HG03575 (cell line): ENCODE results near the gene ISCA2.
"Not testable (repeated sequence)": the region's sequence is repeated elsewhere in the genome, so short reads cannot be mapped to it uniquely, and the experiment has no call there.

Experiments
- ATAC-seq: cut with Tn5 transposase; IDR thresholded peaks from one replicate; pipeline ENCODE4 v1.9.1; 2021; ENCODE audit not compliant: unreplicated experiment, insufficient number of reproducible peaks, low FRiP score; ENCODE audit errors: extremely low read depth

ISCA2 gene

DNA sequence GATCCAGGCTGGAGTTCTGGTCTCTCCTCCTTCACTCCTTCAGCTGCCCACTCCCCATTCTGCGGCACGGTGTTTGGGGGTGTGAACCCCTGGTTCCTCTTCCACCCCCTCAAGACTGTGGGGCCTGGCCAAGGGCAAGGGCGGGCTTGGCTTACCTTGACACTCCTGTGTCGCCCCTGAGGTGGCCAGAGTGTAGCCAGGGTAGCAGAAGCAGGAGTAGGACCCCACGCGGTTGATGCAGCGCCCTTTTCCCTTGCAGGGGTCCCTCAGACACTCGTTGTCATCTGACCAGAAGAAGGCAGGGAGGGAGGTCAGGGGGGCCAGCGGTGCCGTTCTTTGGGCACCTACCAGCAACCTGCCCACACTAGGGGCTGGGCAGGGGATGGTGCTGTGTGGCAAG is 28.2 kb downstream of the ISCA2 start:
- ATAC-seq, result no peak

DNA sequence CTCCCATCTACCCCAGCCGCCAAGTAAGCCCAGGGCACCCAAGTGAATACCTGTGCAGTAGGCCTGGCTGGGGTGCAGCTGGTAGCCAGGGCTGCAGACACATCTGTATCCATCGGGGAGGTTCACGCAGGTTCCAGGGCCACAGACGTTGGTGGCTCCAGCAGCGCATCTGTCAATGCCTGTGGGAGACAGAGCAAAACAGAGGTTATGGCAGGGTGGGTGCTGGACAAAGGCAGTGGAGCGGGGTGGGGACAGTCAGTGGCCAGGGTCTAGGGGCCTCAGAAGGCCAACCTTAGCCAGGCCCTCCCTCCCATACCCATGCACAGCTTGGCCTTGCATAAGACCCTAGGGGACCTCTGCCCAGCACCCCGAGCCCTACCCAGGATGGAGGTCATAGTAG is 29.2 kb downstream of the ISCA2 start:
- ATAC-seq, result no peak

DNA sequence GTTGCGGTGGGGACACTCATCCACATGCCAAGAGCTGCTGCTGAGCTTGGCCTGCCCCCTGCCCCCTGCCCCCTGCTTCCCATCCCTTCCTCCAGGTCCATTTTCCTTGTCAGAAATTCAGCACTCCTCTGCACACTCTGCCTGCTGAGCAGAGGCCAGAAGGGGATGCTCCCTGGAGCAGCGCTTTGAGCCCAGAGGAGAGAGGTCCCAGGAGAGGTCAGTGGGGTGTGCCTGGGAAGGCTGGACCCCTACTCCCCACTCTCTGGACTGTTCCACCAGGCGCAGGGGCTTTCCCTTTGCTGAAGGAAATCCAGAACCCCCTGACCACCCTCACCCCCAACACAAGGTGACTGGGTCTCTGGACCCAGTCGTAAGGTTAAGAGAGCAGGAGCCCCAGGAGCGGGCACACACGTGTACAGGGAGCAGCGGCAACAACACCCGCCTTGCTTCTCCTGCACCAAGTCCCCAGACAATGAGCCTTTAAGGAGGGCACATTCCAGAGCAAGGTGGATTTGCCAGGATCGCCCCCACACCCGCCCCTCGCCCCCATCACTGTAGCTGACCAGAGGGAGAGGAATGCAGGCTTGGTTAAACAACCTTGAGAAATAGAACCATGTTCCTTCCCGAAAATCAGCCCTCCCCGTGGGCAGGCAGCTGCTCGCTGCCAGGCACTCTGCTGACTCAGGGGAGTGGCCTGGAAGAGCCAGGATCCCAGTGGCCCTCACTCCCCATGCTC is 30.7 kb downstream of the ISCA2 start:
- no peak for ATAC-seq

DNA sequence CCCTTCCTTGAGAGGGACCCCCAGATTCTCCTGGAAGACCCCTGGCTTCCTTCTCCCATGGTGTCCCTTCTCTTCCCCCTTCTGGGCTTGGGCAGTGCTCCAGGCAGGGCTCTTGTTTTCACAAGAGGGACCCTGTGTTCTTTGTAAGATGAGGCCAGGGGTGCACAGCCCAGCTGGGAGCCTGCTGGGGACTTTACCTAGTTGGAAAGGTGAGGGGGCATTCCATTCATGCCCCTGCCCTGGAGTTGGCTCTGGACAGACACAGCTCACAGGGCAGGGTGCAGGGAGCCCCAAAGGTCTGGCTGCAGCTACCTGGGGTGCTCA is 31.2 kb downstream of the ISCA2 start:
- no peak for ATAC-seq

DNA sequence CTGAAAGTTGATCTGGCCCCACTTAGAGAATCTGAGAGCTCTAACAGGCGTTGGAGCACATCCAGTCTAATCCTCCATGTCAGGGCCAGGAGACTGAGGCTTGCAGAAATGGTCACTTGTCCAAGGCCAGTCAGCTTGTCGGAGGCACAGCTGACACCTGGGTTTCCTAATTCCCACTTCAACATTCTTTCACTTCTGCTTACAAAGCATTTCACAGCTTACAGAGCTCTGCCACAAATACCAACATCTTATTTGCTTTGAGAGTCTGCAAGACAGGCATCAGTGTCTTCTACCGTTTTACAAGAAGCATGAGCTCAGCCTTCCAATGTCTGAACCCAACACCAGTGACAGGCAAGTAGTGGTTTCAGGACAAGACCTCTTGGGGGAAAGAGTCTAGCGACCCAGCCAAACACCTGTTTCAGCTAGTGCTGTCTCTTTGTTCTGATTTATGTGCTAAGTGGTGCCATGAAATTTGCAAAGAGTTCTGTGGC is 31.8 kb downstream of the ISCA2 start:
- no peak for ATAC-seq

DNA sequence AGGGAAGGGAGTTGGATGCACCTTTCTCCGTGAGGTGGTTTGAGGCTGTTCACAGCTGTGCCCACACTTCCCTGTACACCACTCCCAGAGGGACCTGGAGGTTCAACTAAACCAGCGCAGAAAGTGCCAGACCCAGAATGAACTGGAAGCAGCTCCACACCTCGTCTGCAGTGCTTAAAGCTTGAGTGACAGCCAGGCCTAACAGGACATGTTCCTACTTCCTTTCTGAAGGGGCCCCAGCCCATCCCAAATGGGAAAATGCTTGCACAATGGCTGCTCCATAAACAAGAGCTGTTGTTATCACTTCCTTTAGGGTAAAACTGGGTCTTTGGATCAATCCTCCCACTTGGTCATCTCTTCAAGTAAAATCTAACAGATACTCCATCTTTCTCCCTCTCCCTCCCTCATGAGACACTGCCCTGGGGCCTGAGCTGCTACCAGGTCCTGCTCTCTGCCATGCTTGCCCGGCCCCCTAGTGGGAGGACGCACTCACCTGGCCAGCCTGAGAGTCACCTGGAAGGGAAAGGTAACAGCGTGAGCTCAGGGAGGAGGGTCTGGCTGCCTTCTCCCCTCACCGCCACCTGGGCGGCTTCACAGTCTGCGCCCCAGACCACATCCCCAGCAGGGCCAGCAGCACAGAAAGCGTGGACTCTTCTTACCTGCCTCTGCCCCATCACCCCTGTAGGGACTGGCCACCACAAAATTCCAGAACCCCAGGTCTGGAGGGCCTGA is 33.5 kb downstream of the ISCA2 start:
- no peak for ATAC-seq

DNA sequence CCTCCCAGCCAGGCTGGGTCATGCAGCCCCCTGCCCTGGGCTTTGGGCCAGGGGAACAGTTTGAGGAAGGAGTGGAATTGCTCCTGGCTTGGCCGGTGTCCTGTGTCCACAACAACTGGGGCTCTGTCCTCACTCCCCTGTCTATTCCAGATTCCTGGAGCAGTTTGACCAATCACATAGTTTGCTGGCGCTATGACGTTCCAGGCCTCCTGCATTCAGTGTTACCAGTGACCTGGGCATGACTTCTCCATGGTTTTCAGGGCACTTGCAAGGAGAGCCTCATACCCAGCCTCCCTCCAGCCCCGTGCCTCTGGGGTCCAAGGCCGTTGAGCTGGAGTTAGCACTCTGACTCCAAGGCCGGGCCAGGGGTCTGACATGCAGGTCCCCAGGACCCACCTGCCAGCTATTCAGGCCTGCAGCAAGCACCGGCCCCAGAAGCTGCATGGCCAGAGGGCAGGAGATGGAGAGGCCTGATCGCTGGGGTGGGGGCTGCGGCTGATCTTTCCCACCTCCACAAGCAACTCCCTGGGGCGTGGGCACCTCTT is 34.2 kb downstream of the ISCA2 start:
- no peak for ATAC-seq

DNA sequence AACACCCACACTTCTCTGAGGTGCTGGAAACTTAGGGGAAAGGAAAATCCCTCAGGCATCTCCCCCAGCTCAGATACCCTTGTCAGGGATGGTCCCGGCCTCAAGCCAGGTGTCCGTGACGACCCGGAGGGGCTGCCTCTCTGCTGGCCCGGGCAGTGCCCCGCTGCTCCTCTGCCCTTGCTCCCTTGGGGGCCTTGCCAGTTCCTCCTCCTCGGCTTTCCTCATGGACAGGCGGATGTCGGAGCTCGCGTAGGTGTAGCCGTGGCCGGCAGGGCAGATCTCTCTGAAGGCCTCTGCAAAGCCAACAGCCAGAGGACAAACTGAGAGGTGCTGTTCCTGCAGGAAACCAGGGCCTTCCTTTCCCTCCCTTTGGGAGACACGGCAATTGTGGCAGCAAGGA is 34.8 kb downstream of the ISCA2 start:
- no peak for ATAC-seq

DNA sequence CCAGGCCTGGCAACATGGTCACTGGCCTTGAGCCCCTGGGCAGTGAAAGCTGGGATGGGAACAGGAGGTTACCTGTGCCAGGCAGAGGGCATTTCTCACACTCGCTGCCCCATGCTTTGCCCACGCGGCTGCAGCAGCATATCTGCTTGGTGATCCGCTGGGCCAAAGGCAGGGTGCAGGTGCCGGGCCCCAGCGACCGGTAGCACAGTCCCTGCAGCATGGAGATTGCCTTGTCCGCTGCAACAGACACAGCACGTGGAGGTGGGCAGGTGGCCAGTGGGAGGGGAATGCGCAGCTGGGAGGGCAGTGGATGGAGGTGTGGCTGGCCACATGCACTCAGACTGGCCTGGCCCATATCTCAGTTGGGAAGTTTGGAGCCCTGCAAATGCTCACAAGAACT is 35.3 kb downstream of the ISCA2 start:
- no peak for ATAC-seq

DNA sequence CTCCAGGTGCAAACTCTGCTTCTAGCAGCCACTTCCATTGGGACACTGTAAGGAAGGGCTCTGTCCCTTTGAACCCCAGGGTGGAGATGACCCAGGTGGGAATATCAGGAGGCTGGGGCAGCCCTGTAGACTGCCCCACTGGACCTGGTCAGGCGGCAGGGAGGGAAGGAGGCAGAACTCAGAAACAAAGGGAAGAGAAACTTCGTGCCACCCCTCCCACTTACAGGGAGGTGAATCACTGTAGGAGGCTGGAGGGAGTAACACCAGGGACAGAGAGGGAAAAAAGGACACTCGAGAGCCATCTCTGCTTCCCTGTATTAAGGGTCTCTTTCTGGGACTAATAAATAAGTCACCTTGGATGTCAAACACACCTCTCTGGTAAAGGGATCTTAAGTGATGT is 37.4 kb downstream of the ISCA2 start:
- ATAC-seq, result no peak

DNA sequence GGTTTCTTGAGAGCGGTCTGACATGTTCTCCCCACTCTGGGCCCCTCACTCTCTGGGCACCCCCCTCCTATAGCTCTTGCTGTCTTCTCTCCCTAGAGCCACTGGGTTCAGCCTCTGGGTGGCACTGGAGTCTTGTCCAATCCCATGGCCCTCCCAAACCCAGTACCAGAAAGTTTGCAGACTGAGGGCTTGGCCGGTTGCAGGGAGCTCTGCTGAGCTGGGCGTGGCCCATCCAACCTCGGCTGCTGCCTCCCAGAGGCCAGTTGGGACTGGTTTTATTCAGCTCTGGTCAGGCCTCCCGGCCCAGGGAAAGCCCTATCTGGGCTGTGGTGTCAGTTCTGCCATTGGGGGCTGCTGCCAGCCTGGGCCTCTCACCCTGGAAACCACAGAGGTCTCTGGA is 37.9 kb downstream of the ISCA2 start:
- ATAC-seq, result no peak

DNA sequence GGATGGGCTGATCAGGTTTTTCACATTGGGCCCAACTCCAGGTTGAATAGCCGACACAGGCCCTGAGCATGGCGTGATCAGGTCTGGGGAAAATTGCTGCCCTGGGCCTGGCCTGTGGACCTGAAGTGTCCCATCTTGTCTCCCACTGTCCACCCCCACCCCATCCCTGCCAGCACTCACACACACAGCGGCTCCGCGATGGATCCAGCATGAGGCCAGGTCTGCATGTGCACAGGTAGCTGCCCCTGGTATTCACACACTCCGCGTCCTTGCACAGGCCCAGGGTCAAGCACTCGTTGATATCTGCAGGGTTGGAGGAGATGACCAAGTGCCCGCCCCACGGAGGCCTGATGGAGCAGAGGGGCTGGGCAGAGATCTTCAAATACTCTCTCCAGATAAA is 38.7 kb downstream of the ISCA2 start:
- no peak for ATAC-seq

DNA sequence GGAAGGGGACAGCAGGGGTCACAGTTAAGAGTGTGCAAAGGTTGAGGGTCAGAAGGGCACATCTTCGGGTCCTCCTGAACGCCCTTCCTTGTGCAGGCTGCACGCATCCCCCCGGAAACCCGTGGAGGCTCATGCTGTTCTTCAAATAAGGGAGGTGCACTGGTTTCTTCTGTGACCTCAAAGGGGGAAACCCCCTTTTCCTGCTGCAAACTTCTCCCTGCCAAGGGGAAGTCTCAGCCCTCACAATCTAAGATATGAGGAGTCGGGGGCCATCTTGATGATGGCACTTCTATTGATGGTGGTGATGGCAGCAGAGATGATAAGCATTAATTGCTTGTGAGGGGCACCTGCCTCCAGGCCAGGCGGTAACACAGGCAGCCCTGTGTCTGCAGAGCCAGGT is 40.0 kb downstream of the ISCA2 start:
- no peak for ATAC-seq

DNA sequence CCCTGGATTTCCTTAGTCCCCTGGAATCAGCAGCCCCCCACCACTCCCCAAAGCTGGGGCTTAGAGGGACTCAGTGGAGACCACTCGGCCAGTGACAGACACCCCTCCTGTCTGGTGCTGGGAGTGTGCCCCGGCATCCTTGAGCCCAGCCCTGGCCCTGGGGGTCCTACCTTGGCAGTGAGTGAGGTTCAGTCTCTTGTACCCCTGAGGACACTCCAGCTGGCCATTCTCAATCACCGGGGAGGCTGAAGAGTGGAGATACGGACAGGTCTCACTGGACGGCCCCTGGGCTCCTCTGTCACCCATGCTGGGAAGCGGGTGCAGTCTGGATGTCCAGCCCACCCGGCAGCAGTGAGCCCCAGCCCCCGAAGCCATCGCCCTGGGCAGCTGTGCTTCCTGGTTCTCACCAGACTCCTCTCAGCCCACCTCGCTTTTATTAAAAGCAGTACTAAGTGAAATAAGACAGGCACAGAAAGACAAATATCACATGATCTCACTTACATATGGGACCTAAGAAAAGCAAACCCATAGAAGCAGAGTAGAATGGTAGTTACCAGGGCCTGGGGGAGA is 42.3 kb downstream of the ISCA2 start:
- no peak for ATAC-seq

DNA sequence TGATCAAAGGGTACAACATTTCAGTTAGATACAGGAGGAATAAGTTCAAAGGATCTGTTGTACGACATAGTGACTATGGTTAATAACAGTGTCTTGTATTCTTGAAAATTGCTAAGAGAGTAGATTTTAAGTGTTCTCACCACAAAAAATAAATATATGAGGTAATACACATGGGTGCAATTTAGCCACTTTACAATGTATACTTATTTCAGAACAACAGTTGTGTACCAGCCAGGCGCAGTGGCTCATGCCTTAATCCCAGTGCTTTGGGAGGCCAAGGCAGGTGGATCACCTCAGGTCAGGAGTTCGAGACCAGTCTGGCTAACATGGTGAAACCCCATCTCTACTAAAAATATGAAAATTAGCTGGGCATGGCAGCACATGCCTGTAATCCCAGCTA is 42.8 kb downstream of the ISCA2 start:
- not testable (repeated sequence) for ATAC-seq

DNA sequence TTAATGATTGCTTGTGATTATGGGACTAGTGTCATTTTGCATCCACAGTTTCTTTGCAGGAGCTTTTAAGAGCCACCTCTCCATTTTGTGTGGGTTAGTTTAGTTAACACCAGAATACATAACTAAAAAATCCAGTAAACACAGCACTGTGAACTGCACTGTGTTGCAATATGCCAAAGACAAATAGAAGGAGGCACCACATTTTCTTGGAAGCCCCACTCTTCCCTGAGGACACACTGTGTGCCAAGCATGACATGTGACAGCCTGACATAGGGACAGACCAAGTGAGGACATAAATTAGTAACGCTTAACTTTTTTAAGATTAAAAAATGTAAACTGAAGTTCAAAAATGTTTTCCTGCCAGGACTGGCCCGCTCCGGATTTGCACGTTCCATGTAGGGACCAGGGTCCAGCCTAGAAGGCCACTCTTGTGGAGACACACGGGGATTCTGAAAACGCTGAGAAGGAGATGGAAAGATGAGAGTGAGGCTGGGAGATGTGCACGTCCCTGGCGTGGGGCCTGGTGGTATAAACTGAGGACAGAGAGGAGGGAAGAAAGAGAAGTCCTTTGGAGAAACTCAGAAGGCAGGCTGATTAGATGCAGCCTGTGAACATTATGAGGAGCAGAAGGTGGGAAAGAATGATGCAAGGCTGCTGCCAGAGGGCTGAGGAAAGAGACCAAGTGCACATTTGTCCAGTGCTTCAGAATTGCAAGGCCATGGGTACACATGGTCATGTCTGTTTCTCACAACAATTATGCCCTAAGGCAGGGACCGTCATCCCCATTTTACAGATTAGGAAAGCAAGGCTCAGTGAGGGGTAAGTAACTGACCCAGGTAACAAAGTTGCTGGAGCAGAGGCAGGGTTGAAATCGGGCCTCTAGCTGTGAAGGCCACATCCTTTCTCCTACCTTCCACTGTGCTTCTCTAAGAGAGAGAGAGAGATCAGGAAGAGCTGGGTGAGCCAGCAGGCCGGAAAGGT is 45.1 kb downstream of the ISCA2 start:
- ATAC-seq, result no peak

DNA sequence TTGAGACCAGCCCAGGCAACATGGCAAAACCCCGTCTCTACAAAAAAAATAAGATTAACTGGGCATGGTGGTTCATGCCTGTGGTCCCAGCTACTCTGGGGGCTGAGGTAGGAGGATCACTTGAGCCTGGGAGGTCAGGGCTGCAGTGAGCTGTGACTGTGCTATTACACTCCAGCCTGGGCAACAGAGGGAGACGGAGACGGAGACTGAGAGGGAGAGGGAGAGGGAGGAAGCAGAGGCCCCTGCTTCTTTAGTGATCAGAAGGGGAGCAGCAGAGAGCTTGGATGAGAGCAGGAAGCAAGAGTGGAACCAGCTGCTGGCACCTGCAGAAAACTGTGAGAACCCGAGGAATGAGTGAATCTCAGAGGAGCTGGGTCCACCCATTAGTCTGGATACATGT is 45.9 kb downstream of the ISCA2 start:
- no peak for ATAC-seq

DNA sequence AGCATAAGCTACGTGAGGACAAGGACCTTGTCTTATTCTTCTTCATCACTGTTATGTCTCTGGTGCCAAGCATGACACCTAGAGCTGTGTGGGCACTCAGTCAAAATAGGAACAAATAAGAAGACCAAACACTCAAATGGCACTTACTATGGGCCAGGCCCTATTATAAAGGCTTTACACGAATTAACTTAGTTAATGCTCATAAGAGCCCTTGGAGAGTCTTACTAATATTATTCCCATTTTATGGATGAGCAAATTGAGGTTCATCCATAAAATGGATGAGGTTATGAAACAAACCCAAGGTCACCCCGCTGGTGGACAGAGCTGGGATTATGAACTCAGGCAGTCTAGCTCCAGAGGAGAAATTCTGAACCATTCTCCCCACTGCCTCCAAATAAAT is 47.7 kb downstream of the ISCA2 start:
- no peak for ATAC-seq

DNA sequence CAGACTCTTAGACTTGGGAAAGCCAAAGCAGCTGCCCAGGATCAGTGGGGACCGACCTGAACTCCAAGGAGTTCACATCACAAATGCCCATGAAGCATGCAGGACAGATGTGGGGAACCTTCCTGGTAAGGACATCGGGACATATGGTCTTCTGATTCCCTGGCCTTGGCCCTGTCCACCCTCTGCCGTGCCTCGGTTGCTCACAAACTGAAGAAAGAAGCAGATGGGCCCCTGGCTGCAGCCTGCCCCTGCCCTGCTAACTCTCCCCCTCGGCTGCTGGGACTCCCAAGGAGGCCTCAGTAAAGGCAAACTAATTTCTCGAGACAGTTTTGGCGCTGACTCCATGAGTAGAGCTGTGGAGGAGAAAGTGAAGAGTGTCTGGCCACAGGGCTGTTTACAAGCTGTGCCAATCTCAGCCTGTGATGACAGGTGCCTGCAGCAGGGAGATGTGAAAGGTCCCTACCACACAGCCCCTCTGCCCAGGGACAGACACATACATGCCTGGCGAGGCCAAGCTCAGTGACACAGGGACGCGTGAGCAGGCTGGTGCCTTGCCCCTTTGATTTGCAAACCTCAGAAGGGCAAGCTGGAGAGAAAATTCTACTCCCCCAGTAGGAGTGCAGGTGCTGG is 48.6 kb downstream of the ISCA2 start:
- no peak for ATAC-seq
